HUES48 (cell line): ENCODE data around the gene YEATS2.

Experiments
- H3K27ac ChIP-seq: one replicate; pipeline ENCODE4 v1.7.0; 2013; ENCODE audit warnings: low read depth, low read length, inconsistent platforms
- H3K27me3 ChIP-seq: 2 replicates; pipeline ENCODE4 v1.6.1; 2013; ENCODE audit warnings: mild to moderate bottlenecking, low read length; ENCODE audit not compliant: control insufficient read depth, insufficient read depth
- H3K36me3 ChIP-seq: 2 replicates; pipeline ENCODE4 v1.6.1; 2013; ENCODE audit warnings: low read length; ENCODE audit not compliant: control insufficient read depth, insufficient read depth
- H3K4me1 ChIP-seq: 2 replicates; pipeline ENCODE4 v1.6.1; 2013; ENCODE audit warnings: mild to moderate bottlenecking, low read length; ENCODE audit not compliant: control insufficient read depth, insufficient read depth
- H3K4me3 ChIP-seq: 2 replicates; pipeline ENCODE4 v1.5.1; 2013; ENCODE audit warnings: mild to moderate bottlenecking, low read depth, low read length
- H3K9ac ChIP-seq: 2 replicates; pipeline ENCODE4 v1.6.1; 2013; ENCODE audit warnings: mild to moderate bottlenecking, low read depth, low read length, moderate library complexity
- H3K9me3 ChIP-seq: 2 replicates; pipeline ENCODE4 v1.6.1; 2013; ENCODE audit warnings: low read length; ENCODE audit not compliant: control insufficient read depth, insufficient read depth

The YEATS2 gene

DNA sequence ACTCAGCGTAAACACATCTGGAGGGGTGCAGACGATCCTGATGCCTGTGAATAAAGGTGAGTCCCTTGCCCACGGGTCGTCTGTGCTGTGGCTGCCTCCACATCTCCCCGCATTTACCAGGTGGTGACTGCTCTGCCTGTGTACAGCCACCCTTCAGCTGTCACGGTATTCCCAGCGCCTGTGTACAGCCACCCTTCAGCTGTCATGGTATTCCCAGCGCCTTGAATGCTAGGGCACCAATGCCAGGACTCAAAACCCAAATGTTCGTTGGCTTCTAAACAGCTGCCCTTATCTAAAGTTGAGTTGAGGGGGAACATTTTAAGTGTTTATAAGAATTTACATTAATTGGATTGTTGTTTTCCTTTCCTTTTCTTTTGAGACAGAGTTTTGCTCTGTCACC is 100.4 kb downstream of the YEATS2 start:
- H3K27ac ChIP-seq: no peak overlapping the region
- peaks cover 83% of the 10 kb centered on the region for H3K36me3 ChIP-seq
- H3K4me1 ChIP-seq: no peaks in the 10 kb centered on the region

GRCh38 chr3:183799461-183799860 is 101.9 kb downstream of the YEATS2 start:
- Histone ChIP-seq H3K27ac (no peak overlapping the region), H3K9me3 (no peaks in the 10 kb centered on the region), H3K9ac (no peak overlapping the region), H3K27me3 (no peaks in the 10 kb centered on the region), H3K36me3 (peaks cover 83% of the 10 kb centered on the region), H3K4me3 (no peak overlapping the region), H3K4me1 (no peaks in the 10 kb centered on the region)

More for the DNA sequence above, 100.4 kb downstream of the YEATS2 start:
- no peak overlapping the region for H3K9ac ChIP-seq
- H3K27me3 ChIP-seq: no peaks in the 10 kb centered on the region
- no peak overlapping the region for H3K4me3 ChIP-seq
- H3K9me3 ChIP-seq: no peaks in the 10 kb centered on the region

DNA sequence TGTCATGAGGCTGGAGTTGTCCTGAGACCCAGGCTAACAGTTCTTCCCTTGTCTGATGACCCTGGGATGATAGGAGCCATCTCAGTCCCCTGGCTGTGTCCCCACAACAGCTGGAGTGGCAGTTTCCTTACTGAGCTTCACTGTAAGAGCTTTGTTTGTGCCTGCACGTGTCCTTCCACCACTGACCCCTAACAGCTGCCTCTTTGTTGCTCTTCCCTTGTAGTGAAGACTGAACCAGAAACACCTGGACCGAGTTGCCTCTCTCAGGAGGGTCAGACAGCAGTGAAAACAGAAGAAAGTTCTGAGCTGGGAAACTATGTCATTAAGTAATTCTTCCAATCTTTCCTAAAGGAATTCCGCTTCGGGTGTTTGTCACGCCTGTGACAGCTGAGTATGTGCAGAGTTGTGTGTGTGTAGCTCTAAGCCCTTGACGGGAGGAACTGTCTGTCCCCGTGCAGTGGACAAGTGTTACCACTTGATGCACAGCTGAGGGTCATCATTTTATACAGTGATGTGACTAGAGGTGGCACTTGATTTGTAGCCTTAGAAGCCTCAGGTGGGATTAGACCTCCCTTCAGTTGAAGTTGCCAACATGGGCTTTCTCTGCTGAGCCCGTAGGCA is 102.8 kb downstream of the YEATS2 start:
- H3K4me1 ChIP-seq: no peaks in the 10 kb centered on the region
- no peak overlapping the region for H3K4me3 ChIP-seq
- H3K9ac ChIP-seq: no peak overlapping the region
- no peaks in the 10 kb centered on the region for H3K27me3 ChIP-seq
- H3K9me3 ChIP-seq: no peaks in the 10 kb centered on the region
- H3K27ac ChIP-seq: no peak overlapping the region
- peaks cover 85% of the 10 kb centered on the region for H3K36me3 ChIP-seq

DNA sequence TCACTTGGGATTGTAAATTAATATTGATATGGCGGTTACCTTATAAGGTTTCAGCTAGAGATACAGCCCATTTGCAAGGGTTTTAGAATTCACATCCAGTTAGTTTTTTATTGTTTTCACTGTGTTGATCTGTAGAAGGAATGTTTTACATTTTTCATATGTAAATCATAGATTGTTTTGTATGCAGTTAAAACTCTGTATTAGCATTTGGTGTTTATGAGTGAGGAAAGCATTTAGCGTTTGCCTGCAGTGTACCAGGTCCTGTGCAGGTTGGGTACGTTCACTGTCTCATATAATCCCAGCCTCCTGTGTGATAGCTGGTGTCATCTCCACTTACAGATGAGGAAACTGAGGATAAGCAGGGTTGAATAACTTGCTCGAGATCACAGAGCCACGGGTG is 104.0 kb downstream of the YEATS2 start:
- no peaks in the 10 kb centered on the region for H3K9me3 ChIP-seq
- no peaks in the 10 kb centered on the region for H3K27me3 ChIP-seq
- H3K4me3 ChIP-seq: no peak overlapping the region
- peaks cover 90% of the 10 kb centered on the region for H3K36me3 ChIP-seq
- H3K27ac ChIP-seq: no peak overlapping the region
- no peaks in the 10 kb centered on the region for H3K4me1 ChIP-seq
- H3K9ac ChIP-seq: no peak overlapping the region

DNA sequence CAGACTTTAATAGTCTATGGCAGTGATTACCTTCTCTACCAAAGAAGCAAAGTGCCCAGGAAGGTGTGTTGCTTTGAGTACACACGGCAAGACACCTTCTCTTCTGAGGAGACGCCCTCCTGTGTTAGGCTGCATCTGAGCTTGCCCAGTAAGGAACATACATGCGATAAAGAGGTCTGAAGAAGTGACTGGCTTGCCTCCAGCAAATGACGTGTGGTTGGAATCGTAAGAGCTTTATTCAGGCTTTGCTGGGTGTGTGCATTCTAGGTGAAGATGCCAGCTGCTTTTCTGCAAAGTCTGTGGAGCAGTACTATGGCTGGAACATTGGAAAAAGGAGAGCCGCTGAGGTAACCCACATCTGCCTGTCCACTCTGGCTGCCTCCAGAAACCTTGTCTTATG is 105.4 kb downstream of the YEATS2 start:
- Histone ChIP-seq H3K27ac (no peak overlapping the region), H3K36me3 (peaks cover 97% of the 10 kb centered on the region), H3K4me3 (no peak overlapping the region), H3K9me3 (no peaks in the 10 kb centered on the region), H3K4me1 (no peaks in the 10 kb centered on the region), H3K27me3 (no peaks in the 10 kb centered on the region), H3K9ac (no peak overlapping the region)

DNA sequence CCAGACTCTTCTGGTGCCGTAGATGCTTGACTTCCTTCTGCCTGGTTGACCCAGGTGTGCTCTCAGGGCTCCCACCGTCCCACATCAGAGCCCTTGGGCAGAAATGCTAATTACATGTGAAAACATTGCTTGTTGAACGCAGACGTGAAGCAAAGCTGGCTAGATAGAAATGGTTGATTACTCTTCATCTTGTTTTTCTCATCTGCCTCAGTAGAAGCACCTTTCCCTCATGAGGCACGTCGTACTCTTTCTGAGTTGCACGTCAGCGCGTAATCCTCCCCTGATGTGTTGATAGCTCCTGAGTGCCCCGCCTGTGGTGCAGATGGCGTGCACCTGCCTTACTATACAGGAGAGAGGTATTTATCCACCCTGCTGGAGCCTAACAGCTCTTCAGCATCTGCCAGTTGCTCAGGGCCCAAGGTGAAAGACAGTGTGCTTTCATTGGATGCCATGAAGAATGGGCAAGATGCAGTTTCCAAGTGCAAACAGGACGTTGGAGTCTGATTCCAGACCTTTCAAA is 109.7 kb downstream of the YEATS2 start:
- Histone ChIP-seq H3K36me3 (peaks cover 99% of the 10 kb centered on the region), H3K4me3 (no peak overlapping the region), H3K27ac (no peak overlapping the region), H3K9ac (no peak overlapping the region), H3K27me3 (no peaks in the 10 kb centered on the region), H3K9me3 (no peaks in the 10 kb centered on the region), H3K4me1 (no peaks in the 10 kb centered on the region)

DNA sequence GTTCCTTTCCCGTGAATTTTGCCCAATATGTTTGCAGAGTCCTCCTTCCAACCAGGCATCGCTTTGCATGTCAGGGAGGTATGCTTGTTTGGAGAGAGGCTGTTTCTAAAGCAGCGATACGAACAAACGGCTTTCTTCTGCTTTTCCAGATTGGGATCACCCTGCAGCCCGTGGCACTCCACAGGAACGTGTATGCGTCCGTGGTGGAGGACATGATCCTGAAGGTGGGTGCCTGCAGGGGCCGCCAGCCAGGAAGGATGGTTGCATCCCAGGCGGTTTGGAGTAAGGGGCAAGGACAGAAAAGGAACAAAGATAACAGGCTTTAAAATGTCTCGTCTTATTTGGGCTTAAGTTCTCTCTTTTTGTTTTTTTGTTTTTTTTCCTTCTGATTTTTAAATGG is 110.3 kb downstream of the YEATS2 start:
- Histone ChIP-seq H3K4me1 (no peaks in the 10 kb centered on the region), H3K4me3 (no peak overlapping the region), H3K27ac (no peak overlapping the region), H3K27me3 (no peaks in the 10 kb centered on the region), H3K9me3 (no peaks in the 10 kb centered on the region), H3K36me3 (peaks cover 100% of the 10 kb centered on the region), H3K9ac (no peak overlapping the region)

DNA sequence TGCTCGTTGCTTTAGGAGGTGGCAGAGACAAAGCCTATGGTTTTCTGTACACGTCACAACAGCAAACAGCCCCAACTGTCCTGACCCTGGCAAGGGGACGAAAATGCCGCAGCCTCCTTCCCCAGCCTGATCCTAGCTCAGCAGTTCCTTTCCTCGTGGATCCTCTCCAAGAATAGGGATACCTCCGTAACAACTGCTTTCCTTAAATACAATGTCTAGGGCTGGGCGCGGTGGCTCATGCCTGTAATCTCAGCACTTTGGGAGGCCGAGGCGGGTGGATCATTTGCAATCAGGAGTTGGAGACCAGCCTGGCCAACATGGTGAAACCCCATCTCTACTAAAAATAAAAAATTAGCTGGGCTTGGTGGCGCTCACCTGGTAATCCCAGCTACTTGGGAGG is 110.8 kb downstream of the YEATS2 start:
- Histone ChIP-seq H3K27ac (no peak overlapping the region), H3K36me3 (peaks cover 95% of the 10 kb centered on the region), H3K9me3 (no peaks in the 10 kb centered on the region), H3K4me1 (no peaks in the 10 kb centered on the region), H3K4me3 (no peak overlapping the region), H3K27me3 (no peaks in the 10 kb centered on the region), H3K9ac (no peak overlapping the region)

DNA sequence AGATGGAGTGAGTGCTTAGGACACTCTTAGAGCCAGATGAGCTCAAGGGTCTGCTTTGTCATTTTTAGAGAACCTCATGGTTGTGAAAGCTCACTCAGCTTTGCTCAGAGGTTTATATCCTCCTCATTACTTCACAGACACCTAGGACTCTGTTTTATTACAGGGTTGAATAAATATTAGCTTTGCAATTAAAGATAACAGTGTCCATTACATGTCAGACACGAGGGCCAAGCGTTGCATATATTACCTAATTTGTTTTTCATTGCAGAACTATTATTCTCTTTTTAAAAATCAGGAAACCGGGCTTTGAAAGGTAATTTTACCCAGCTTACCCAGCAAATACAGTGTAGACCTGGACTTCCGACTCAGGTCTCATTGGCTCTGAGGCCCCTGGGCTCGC is 111.7 kb downstream of the YEATS2 start:
- Histone ChIP-seq H3K4me1 (no peaks in the 10 kb centered on the region), H3K36me3 (peaks cover 86% of the 10 kb centered on the region), H3K27me3 (no peaks in the 10 kb centered on the region), H3K9ac (no peak overlapping the region), H3K27ac (no peak overlapping the region), H3K4me3 (no peak overlapping the region), H3K9me3 (no peaks in the 10 kb centered on the region)

DNA sequence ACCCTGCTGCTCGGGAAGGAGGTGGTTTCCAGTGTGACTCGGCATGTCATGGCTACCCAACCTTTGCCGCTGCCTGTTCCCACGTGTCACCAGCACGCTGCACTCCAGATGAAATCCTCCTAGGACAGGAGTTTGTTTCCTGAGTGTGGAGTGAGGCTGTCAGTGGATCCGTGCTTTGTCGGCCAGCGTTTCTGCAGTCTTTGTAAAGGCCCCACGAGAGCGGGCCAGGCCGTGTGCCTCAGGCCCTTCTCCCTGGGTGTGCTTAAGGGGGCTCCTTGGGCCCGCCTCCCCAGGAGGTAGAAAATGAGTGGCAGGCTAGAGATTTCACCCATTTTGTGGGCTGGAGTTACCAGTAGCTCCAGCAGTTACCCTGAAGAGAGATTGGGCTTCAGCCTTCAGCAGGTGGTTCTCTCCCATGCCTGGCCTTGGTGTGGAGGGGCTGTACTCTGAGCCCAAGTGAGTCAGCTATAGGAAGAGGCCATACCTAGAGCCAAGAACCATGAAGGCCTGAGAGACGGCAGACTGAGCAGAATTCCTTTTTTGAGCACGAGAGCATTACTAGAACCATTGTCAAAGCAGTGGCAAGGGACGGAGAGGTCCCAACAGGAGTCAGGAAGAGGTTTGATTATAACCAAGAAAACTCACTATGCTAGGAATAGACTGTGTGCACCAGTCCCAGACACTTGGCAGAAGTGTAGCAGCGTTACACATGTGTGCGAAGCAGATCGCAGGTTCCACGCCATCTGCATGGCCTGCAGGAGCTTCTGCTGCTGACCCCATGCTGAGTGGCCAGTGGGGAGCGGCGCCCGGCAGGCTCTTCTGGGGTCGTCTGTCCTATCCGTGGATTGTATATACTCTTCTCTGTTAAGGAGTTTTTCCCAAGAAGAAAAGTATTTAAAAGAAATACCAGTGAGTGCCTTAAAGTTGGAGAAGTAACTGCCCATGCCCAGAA is 113.3 kb downstream of the YEATS2 start:
- no peak overlapping the region for H3K27ac ChIP-seq
- peaks cover 70% of the 10 kb centered on the region for H3K36me3 ChIP-seq

GRCh38 chr3:183811638-183812037 is 114.0 kb downstream of the YEATS2 start:
- H3K36me3 ChIP-seq: peaks cover 69% of the 10 kb centered on the region
- no peak overlapping the region for H3K27ac ChIP-seq
- H3K27me3 ChIP-seq: no peaks in the 10 kb centered on the region
- no peaks in the 10 kb centered on the region for H3K4me1 ChIP-seq
- no peak overlapping the region for H3K9ac ChIP-seq
- H3K9me3 ChIP-seq: no peaks in the 10 kb centered on the region
- no peak overlapping the region for H3K4me3 ChIP-seq

More for the DNA sequence above, 113.3 kb downstream of the YEATS2 start:
- H3K9ac ChIP-seq: no peak overlapping the region
- H3K4me1 ChIP-seq: no peaks in the 10 kb centered on the region
- no peak overlapping the region for H3K4me3 ChIP-seq
- no peaks in the 10 kb centered on the region for H3K27me3 ChIP-seq
- H3K9me3 ChIP-seq: no peaks in the 10 kb centered on the region
